GM12874 (cell line): ENCODE data around the gene FAM184B.

ENCODE experiments used
- CTCF ChIP-seq: IDR thresholded peaks from 2 replicates; pipeline ENCODE4 v1.5.1; 2011; ENCODE audit warnings: low read depth, mild to moderate bottlenecking, control low read depth, low read length, moderate library complexity; ENCODE audit not compliant: insufficient read depth

The FAM184B gene

GRCh38 chr4:17657849-17658248, 123.6 kb downstream of the FAM184B start:
- no peak for TF ChIP-seq CTCF

GRCh38 chr4:17657090-17657489, 124.3 kb downstream of the FAM184B start:
- TF ChIP-seq CTCF = no peak

GRCh38 chr4:17654701-17655100, 126.7 kb downstream of the FAM184B start:
- no peak for TF ChIP-seq CTCF

GRCh38 chr4:17650406-17650805, 131.0 kb downstream of the FAM184B start:
- no peak for TF ChIP-seq CTCF

GRCh38 chr4:17647927-17648326, 133.5 kb downstream of the FAM184B start:
- TF ChIP-seq CTCF = no peak

- TF ChIP-seq CTCF = no peak
These were observed 134.1 kb downstream of the FAM184B start for GRCh38 chr4:17647176-17647806.

GRCh38 chr4:17646693-17647092, 134.7 kb downstream of the FAM184B start:
- TF ChIP-seq CTCF = no peak
